CD4-positive, alpha-beta T cell treated with Interleukin-4 for 1 hour (primary cell): ENCODE results near the gene GRID1.

ENCODE experiments used
- DNase-seq, 2 donors: peaks; one replicate each; pipeline ENCODE4 v3.0.0-alpha.2; 2020 to 2022

The GRID1 gene

GRCh38 chr10:85617751-85618546, 748.6 kb downstream of the GRID1 start:
- no peak for DNase-seq

- no peak for DNase-seq
Observed at GRCh38 chr10:85615556-85615955, 751.0 kb downstream of the GRID1 start.

GRCh38 chr10:85614981-85615380, 751.6 kb downstream of the GRID1 start:
- no peak for DNase-seq

GRCh38 chr10:85614566-85614965, 752.0 kb downstream of the GRID1 start:
- DNase-seq: no peak

- no peak for DNase-seq
Observed at GRCh38 chr10:85613391-85613790, 753.2 kb downstream of the GRID1 start.

- peak in 1 of 2 donors; percentile 6 for DNase-seq
Observed at GRCh38 chr10:85612833-85613232, 753.8 kb downstream of the GRID1 start.

- DNase-seq: peak; percentile 38 to 63
Observed at GRCh38 chr10:85612378-85612775, 754.2 kb downstream of the GRID1 start.

GRCh38 chr10:85611746-85612377, 754.7 kb downstream of the GRID1 start:
- DNase-seq: no peak

GRCh38 chr10:85611093-85611740, 755.4 kb downstream of the GRID1 start:
- DNase-seq: no peak

- DNase-seq: no peak
Observed at GRCh38 chr10:85610381-85611092, 756.1 kb downstream of the GRID1 start.

GRCh38 chr10:85609509-85609908, 757.1 kb downstream of the GRID1 start:
- no peak for DNase-seq

GRCh38 chr10:85608706-85609105, 757.9 kb downstream of the GRID1 start:
- no peak for DNase-seq

GRCh38 chr10:85607043-85607695, 759.4 kb downstream of the GRID1 start:
- DNase-seq: no peak

GRCh38 chr10:85606401-85606800, 760.2 kb downstream of the GRID1 start:
- DNase-seq: no peak

- no peak for DNase-seq
Observed at GRCh38 chr10:85604884-85605283, 761.7 kb downstream of the GRID1 start.

- DNase-seq: no peak
Observed at GRCh38 chr10:85604136-85604725, 762.4 kb downstream of the GRID1 start.

GRCh38 chr10:85603151-85603940, 763.2 kb downstream of the GRID1 start:
- peak in 1 of 2 donors; percentile 5 for DNase-seq

- DNase-seq: no peak
Observed at GRCh38 chr10:85602713-85603112, 763.9 kb downstream of the GRID1 start.

GRCh38 chr10:85602306-85602705, 764.3 kb downstream of the GRID1 start:
- DNase-seq: no peak

- DNase-seq: no peak
Observed at GRCh38 chr10:85601526-85601925, 765.1 kb downstream of the GRID1 start.

- DNase-seq: no peak
Observed at GRCh38 chr10:85600744-85601081, 765.9 kb downstream of the GRID1 start.
